ENCODE measurements around the gene NRM. TPM values are rescaled to one million over a fixed set of nuclear protein-coding genes. Genes with fewer than 3 reads are reported as not detected.

NRM gene
- total and polyA plus RNA-seq, 2 of the 13 experiments (the other 11 are each of a cell fraction or from before 2014, with no cell fraction given): 12.5 to 16.0 TPM

DNA sequence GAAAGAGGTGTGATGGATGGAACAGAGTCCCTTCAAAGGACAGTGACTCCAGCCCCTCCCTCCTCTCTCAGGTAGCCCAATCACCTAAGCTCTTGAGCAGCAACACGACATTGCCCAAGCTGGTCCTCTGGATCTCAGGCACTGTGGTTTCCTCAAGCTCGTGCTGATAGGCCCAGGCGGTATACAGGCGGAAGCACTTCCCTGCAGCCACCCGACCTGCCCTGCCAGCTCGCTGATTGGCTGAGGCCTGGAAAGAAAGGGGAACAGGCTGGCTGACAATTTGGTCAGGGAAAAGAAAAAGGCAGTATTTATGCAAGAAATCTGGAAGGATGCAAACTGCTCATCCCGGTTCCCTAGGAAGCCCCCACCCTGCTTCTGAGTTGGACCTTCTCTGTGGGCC is 34.3 kb downstream of the NRM start (continued):
- TF ChIP-seq ZNF407 (CRISPR knock-in tag; IDR thresholded peaks at IDR 0.05; ENCODE audit: not compliant biosample characterization): no peak
- TF ChIP-seq NCOA5 (CRISPR knock-in tag; IDR thresholded peaks at IDR 0.05): no peak
- TF ChIP-seq EZH2 (conservative IDR thresholded peaks at IDR 0.05; ENCODE audit: low read depth, low read length): no peak
- no peak for TF ChIP-seq HDAC1 (CRISPR knock-in tag; IDR thresholded peaks at IDR 0.05)
- TF ChIP-seq HMGA1 (CRISPR knock-in tag; conservative IDR thresholded peaks at IDR 0.05): no peak
- no peak for TF ChIP-seq KDM5A (IDR thresholded peaks at IDR 0.05; ENCODE audit: borderline replicate concordance, low read length)
- TF ChIP-seq SALL1 (CRISPR knock-in tag; IDR thresholded peaks at IDR 0.05): no peak
- no peak for TF ChIP-seq RFXAP (CRISPR knock-in tag; IDR thresholded peaks at IDR 0.05; ENCODE audit: borderline replicate concordance)
- TF ChIP-seq, protein P1, sequence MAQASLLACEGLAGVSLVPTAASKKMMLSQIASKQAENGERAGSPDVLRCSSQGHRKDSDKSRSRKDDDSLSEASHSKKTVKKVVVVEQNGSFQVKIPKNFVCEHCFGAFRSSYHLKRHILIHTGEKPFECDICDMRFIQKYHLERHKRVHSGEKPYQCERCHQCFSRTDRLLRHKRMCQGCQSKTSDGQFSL (CRISPR knock-in tag; IDR thresholded peaks at IDR 0.05): no peak
- TF ChIP-seq, protein P2, sequence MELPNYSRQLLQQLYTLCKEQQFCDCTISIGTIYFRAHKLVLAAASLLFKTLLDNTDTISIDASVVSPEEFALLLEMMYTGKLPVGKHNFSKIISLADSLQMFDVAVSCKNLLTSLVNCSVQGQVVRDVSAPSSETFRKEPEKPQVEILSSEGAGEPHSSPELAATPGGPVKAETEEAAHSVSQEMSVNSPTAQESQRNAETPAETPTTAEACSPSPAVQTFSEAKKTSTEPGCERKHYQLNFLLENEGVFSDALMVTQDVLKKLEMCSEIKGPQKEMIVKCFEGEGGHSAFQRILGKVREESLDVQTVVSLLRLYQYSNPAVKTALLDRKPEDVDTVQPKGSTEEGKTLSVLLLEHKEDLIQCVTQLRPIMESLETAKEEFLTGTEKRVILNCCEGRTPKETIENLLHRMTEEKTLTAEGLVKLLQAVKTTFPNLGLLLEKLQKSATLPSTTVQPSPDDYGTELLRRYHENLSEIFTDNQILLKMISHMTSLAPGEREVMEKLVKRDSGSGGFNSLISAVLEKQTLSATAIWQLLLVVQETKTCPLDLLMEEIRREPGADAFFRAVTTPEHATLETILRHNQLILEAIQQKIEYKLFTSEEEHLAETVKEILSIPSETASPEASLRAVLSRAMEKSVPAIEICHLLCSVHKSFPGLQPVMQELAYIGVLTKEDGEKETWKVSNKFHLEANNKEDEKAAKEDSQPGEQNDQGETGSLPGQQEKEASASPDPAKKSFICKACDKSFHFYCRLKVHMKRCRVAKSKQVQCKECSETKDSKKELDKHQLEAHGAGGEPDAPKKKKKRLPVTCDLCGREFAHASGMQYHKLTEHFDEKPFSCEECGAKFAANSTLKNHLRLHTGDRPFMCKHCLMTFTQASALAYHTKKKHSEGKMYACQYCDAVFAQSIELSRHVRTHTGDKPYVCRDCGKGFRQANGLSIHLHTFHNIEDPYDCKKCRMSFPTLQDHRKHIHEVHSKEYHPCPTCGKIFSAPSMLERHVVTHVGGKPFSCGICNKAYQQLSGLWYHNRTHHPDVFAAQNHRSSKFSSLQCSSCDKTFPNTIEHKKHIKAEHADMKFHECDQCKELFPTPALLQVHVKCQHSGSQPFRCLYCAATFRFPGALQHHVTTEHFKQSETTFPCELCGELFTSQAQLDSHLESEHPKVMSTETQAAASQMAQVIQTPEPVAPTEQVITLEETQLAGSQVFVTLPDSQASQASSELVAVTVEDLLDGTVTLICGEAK (IDR thresholded peaks at IDR 0.05): no peak
- TF ChIP-seq, protein P2 (CRISPR knock-in tag; IDR thresholded peaks at IDR 0.05): 0 out of 2 replicates have a peak, but pooled peaks have one; percentile 23
- no peak for TF ChIP-seq ZNF33B (CRISPR knock-in tag; IDR thresholded peaks at IDR 0.05)
- no peak for TF ChIP-seq ESRRA (CRISPR knock-in tag; IDR thresholded peaks at IDR 0.05; ENCODE audit: low read depth)
- no peak for TF ChIP-seq STAT5B (CRISPR knock-in tag; IDR thresholded peaks at IDR 0.05)

Data from HepG2 (cell line).